ENCODE results near the gene PPP1R18. TPM values are rescaled to one million over a fixed set of nuclear protein-coding genes. Genes with fewer than 3 reads are reported as not detected.
"Not testable (repeated sequence)": the region's sequence is repeated elsewhere in the genome, so short reads cannot be mapped to it uniquely, and the experiment has no call there.

Gene PPP1R18
- total RNA-seq, 4 donors from 2014 or later, result 11.5 to 46.0 (median 14.9) TPM

DNA sequence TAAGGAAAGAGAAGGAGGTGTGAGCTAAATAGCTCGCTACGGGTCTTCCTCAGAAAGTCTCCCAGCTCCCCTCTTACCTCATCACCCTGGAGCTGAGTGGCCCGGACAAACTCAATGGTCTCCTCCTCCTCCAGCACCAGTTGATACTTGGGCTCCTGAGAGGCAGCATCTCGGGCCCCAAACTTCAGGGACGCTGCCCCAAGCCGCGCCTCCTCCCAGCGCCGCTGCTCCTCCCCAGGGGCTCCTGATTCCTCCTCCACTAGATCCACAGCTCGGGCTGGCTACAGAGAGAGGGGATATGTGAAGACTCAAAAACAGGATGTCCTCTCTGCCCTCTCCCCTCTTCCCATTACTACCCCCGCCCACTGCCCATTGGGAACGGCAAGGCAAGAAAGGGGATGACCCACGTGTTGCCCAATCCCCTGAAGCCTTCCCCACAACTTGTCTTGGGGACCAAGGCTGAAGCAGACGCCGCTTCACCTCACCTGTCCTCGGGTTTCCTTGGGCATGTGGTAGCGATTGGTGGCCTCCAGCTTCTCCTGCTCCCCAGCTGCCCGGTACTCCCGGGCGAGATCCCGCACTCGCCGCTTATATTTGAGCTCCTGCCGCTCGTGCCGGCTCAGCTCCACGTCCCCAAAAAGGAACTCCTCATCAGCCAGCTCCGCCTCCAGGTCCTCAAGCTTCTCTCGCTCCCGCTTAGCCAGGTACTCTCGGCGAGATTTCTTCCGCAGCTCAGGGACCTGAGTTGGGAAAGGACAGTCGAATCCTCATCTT lies 21.3 kb downstream of the PPP1R18 start:
- no peak for TF ChIP-seq POLR2A (IDR thresholded peaks at IDR 0.05)
- no peak for TF ChIP-seq POLR2AphosphoS5 (IDR thresholded peaks at IDR 0.05)
- TF ChIP-seq, protein P1, sequence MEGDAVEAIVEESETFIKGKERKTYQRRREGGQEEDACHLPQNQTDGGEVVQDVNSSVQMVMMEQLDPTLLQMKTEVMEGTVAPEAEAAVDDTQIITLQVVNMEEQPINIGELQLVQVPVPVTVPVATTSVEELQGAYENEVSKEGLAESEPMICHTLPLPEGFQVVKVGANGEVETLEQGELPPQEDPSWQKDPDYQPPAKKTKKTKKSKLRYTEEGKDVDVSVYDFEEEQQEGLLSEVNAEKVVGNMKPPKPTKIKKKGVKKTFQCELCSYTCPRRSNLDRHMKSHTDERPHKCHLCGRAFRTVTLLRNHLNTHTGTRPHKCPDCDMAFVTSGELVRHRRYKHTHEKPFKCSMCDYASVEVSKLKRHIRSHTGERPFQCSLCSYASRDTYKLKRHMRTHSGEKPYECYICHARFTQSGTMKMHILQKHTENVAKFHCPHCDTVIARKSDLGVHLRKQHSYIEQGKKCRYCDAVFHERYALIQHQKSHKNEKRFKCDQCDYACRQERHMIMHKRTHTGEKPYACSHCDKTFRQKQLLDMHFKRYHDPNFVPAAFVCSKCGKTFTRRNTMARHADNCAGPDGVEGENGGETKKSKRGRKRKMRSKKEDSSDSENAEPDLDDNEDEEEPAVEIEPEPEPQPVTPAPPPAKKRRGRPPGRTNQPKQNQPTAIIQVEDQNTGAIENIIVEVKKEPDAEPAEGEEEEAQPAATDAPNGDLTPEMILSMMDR (IDR thresholded peaks at IDR 0.05), result no peak
- no peak for TF ChIP-seq EP300 (IDR thresholded peaks at IDR 0.05; ENCODE audit: low read depth)
- no peak for DNase-seq
- intact Hi-C loops (cut with DNase I; ENCODE audit: low total_unique reads) (no loop called here), in situ Hi-C loops (cut with MboI; ENCODE audit: low pct_ligation_motif_present in 1 of 4, low pct_unique_long_range_greater_than_20kb in 1 of 4, low sequenced_read_pairs in 3 of 4) (no loop called here)
- no peaks in the 10 kb centered on the region for H3K9me3 ChIP-seq
- H3K27me3 ChIP-seq, result no peaks in the 10 kb centered on the region
- peaks cover 0 to 68% (median 32%) of the 10 kb centered on the region in 4 donors for H3K36me3 ChIP-seq
- H3K4me3 ChIP-seq, result no peak overlapping the region
- 93 to 95% methylated on average over 13 to 34 of the region's 34 CpGs for WGBS, 2 donors (ENCODE audit: low coverage in 1 of 2)
- no peak overlapping the region for H3K27ac ChIP-seq
- no peaks in the 10 kb centered on the region for H3K4me1 ChIP-seq

GRCh38 chr6:30657922-30658321 lies 28.5 kb downstream of the PPP1R18 start:
- H3K4me1 ChIP-seq; H3K27ac ChIP-seq; H3K27me3 ChIP-seq; in situ Hi-C loops (cut with MboI; ENCODE audit: low pct_ligation_motif_present in 1 of 4, low pct_unique_long_range_greater_than_20kb in 1 of 4, low sequenced_read_pairs in 3 of 4); H3K4me3 ChIP-seq; intact Hi-C loops (cut with DNase I; ENCODE audit: low total_unique reads); DNase-seq; H3K9me3 ChIP-seq: not testable (repeated sequence)
- WGBS, 2 donors (ENCODE audit: low coverage in 1 of 2), result 91 to 100% methylated on average over 1 to 5 of the region's 5 CpGs
- peaks cover 0 to 74% (median 37%) of the 10 kb centered on the region in 4 donors for H3K36me3 ChIP-seq

DNA sequence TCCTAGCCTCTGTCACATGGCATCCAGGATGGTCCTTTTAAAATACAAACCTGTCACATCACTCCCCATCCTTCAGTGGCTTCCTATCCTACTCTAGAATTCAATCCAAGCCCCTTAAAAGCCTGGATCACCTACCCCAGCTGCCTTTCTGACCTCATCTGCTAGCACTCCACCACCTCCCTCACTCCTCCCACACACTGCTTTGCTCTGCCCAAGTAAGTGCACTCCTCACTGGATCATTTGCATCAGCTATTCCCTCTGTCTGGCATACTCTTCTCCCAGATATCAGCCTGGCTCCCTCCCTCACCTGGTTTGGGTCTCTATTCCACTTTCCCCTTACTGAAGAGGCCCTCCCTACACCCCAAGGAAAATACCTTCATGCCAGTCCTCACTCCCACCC lies 29.0 kb downstream of the PPP1R18 start:
- no peak overlapping the region for H3K4me3 ChIP-seq
- in situ Hi-C loops (cut with MboI; ENCODE audit: low pct_ligation_motif_present in 1 of 4, low pct_unique_long_range_greater_than_20kb in 1 of 4, low sequenced_read_pairs in 3 of 4) (no loop called here), intact Hi-C loops (cut with DNase I; ENCODE audit: low total_unique reads) (no loop called here)
- TF ChIP-seq, protein P1 (IDR thresholded peaks at IDR 0.05), result no peak
- no peak for TF ChIP-seq POLR2A (IDR thresholded peaks at IDR 0.05)
- no peak for TF ChIP-seq EP300 (IDR thresholded peaks at IDR 0.05; ENCODE audit: low read depth)
- TF ChIP-seq POLR2AphosphoS5 (IDR thresholded peaks at IDR 0.05), result no peak
- H3K27ac ChIP-seq, result no peak overlapping the region
- H3K9me3 ChIP-seq, result no peaks in the 10 kb centered on the region
- H3K36me3 ChIP-seq, result peaks cover 0 to 72% (median 37%) of the 10 kb centered on the region in 4 donors
- no peaks in the 10 kb centered on the region for H3K4me1 ChIP-seq
- no peaks in the 10 kb centered on the region for H3K27me3 ChIP-seq
- DNase-seq, result no peak

DNA sequence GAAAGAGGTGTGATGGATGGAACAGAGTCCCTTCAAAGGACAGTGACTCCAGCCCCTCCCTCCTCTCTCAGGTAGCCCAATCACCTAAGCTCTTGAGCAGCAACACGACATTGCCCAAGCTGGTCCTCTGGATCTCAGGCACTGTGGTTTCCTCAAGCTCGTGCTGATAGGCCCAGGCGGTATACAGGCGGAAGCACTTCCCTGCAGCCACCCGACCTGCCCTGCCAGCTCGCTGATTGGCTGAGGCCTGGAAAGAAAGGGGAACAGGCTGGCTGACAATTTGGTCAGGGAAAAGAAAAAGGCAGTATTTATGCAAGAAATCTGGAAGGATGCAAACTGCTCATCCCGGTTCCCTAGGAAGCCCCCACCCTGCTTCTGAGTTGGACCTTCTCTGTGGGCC lies 29.9 kb downstream of the PPP1R18 start:
- no peak overlapping the region for H3K27ac ChIP-seq
- no peak overlapping the region for H3K4me3 ChIP-seq
- H3K4me1 ChIP-seq, result no peaks in the 10 kb centered on the region
- no peaks in the 10 kb centered on the region for H3K9me3 ChIP-seq
- no peaks in the 10 kb centered on the region for H3K27me3 ChIP-seq
- 86% methylated on average over 6 of the region's 7 CpGs; no CpG with 5 or more reads in 1 of the 2 donors for WGBS, 2 donors (ENCODE audit: low coverage in 1 of 2)
- no peak for DNase-seq
- in situ Hi-C loops (cut with MboI; ENCODE audit: low pct_ligation_motif_present in 1 of 4, low pct_unique_long_range_greater_than_20kb in 1 of 4, low sequenced_read_pairs in 3 of 4), result no loop called here
- H3K36me3 ChIP-seq, result peaks cover 0 to 70% (median 35%) of the 10 kb centered on the region in 4 donors
- intact Hi-C loops (cut with DNase I; ENCODE audit: low total_unique reads), result no loop called here
- no peak for TF ChIP-seq POLR2A (IDR thresholded peaks at IDR 0.05)

- intact Hi-C loops (cut with DNase I; ENCODE audit: low total_unique reads) (no loop called here), in situ Hi-C loops (cut with MboI; ENCODE audit: low pct_ligation_motif_present in 1 of 4, low pct_unique_long_range_greater_than_20kb in 1 of 4, low sequenced_read_pairs in 3 of 4) (no loop called here)
- H3K27me3 ChIP-seq, result no peaks in the 10 kb centered on the region
- H3K4me3 ChIP-seq, result no peak overlapping the region
- 96 to 100% methylated on average over 2 to 3 of the region's 3 CpGs for WGBS, 2 donors (ENCODE audit: low coverage in 1 of 2)
- H3K36me3 ChIP-seq, result peaks cover 0 to 73% (median 34%) of the 10 kb centered on the region in 4 donors
- no peaks in the 10 kb centered on the region for H3K9me3 ChIP-seq
- TF ChIP-seq, protein P1 (IDR thresholded peaks at IDR 0.05), result no peak
- TF ChIP-seq EP300 (IDR thresholded peaks at IDR 0.05; ENCODE audit: low read depth) (no peak), POLR2AphosphoS5 (IDR thresholded peaks at IDR 0.05) (no peak), POLR2A (IDR thresholded peaks at IDR 0.05) (no peak)
- DNase-seq, result no peak
- H3K27ac ChIP-seq, result no peak overlapping the region
- no peaks in the 10 kb centered on the region for H3K4me1 ChIP-seq
Observed at GRCh38 chr6:30655743-30656094, 30.7 kb downstream of the PPP1R18 start.
